Liver (tissue), 9 donors: ENCODE data around the gene PRR23E. TPM values are rescaled to one million over a fixed set of nuclear protein-coding genes. Genes with fewer than 3 reads are reported as not detected.

ENCODE experiments used
- DNase-seq: peaks from one replicate; pipeline ENCODE4 v3.0.0-alpha.2; 2017; ENCODE audit warnings: low spot score
- H3K27ac ChIP-seq, 2 donors: one replicate each; pipeline ENCODE4 v1.7.0; 2013; ENCODE audit warnings: inconsistent platforms in 2 of 2, low read length in 2 of 2, control low read depth in 1 of 2, low read depth in 1 of 2, mild to moderate bottlenecking in 1 of 2
- H3K27me3 ChIP-seq, 4 donors: one replicate each; pipeline versions ENCODE4 v1.6.1 to v1.7.0; 2013; ENCODE audit warnings: low read length in 3 of 4, inconsistent platforms in 1 of 4, mild to moderate bottlenecking in 1 of 4, moderate library complexity in 1 of 4; ENCODE audit not compliant: control insufficient read depth in 4 of 4, insufficient read depth in 4 of 4
- H3K36me3 ChIP-seq, 4 donors: one replicate each; pipeline versions ENCODE4 v1.6.1 to v1.7.0; 2013; ENCODE audit warnings: low read length in 3 of 4, mild to moderate bottlenecking in 3 of 4, low read depth in 1 of 4, moderate library complexity in 1 of 4; ENCODE audit not compliant: control insufficient read depth in 4 of 4, insufficient read depth in 3 of 4
- H3K4me1 ChIP-seq, 4 donors: one replicate each; pipeline versions ENCODE4 v1.6.1 to v1.7.0; 2013; ENCODE audit warnings: low read length in 3 of 4, mild to moderate bottlenecking in 3 of 4, moderate library complexity in 1 of 4; ENCODE audit not compliant: control insufficient read depth in 4 of 4, insufficient read depth in 4 of 4
- H3K4me3 ChIP-seq, 3 donors: one replicate each; pipeline versions ENCODE4 v1.6.1 to v1.7.0; 2013; ENCODE audit warnings: low read length in 3 of 3, control low read depth in 1 of 3, low read depth in 1 of 3, mild to moderate bottlenecking in 1 of 3
- H3K9ac ChIP-seq, 2 donors: one replicate each; pipeline ENCODE4 v1.7.0; 2013; ENCODE audit warnings: low read length in 2 of 2, mild to moderate bottlenecking in 2 of 2, moderate library complexity in 2 of 2, control low read depth in 1 of 2, low read depth in 1 of 2
- H3K9me3 ChIP-seq, 4 donors: one replicate each; pipeline versions ENCODE4 v1.6.1 to v1.7.0; 2013; ENCODE audit warnings: low read length in 3 of 4; ENCODE audit not compliant: control insufficient read depth in 4 of 4
- ATF3 ChIP-seq: IDR thresholded peaks from 2 replicates; pipeline ENCODE4 v1.6.1; 2016; ENCODE audit warnings: antibody characterized with exemption
- CTCF ChIP-seq: fragments of 150-350 bp; IDR thresholded peaks from 2 replicates; pipeline ENCODE4 v1.5.1; 2017; ENCODE audit warnings: improper control_type of control experiment, low read depth, low read length; ENCODE audit not compliant: missing input control
- FOXA1 ChIP-seq: IDR thresholded peaks from 2 replicates; pipeline ENCODE4 v1.6.1; 2016; ENCODE audit warnings: antibody characterized with exemption
- FOXA2 ChIP-seq: IDR thresholded peaks from 2 replicates; pipeline ENCODE4 v1.6.1; 2016; ENCODE audit warnings: antibody characterized with exemption
- GABPA ChIP-seq, 2 donors: IDR thresholded peaks in 1 of 2; conservative IDR thresholded peaks in 1 of 2; 2 replicates each; pipeline ENCODE4 v1.6.1; 2016; ENCODE audit warnings: antibody characterized with exemption in 2 of 2, mild to moderate bottlenecking in 1 of 2, moderate library complexity in 1 of 2
- HNF4A ChIP-seq, 2 donors: conservative IDR thresholded peaks; 2 replicates each; pipeline ENCODE4 v1.6.1; 2016; ENCODE audit warnings: antibody characterized with exemption in 2 of 2, mild to moderate bottlenecking in 2 of 2
- HNF4G ChIP-seq: IDR thresholded peaks from 2 replicates; pipeline ENCODE4 v1.6.1; 2016; ENCODE audit warnings: antibody characterized with exemption
- JUND ChIP-seq, 2 donors: IDR thresholded peaks; 2 replicates each; pipeline ENCODE4 v1.6.1; 2016; ENCODE audit warnings: antibody characterized with exemption in 2 of 2
- MAX ChIP-seq: IDR thresholded peaks from 2 replicates; pipeline ENCODE4 v1.6.1; 2016; ENCODE audit warnings: antibody characterized with exemption
- NR2F2 ChIP-seq: IDR thresholded peaks from 2 replicates; pipeline ENCODE4 v1.6.1; 2016; ENCODE audit warnings: antibody characterized with exemption
- RAD21 ChIP-seq, 2 donors: IDR thresholded peaks; 2 replicates each; pipeline ENCODE4 v1.6.1; 2016; ENCODE audit warnings: antibody characterized with exemption in 2 of 2, mild to moderate bottlenecking in 2 of 2
- REST ChIP-seq: IDR thresholded peaks from 2 replicates; pipeline ENCODE4 v1.6.1; 2016; ENCODE audit warnings: antibody characterized with exemption, mild to moderate bottlenecking
- SP1 ChIP-seq: IDR thresholded peaks from 2 replicates; pipeline ENCODE4 v1.6.1; 2018; ENCODE audit warnings: antibody characterized with exemption, mild to moderate bottlenecking
- YY1 ChIP-seq: IDR thresholded peaks from 2 replicates; pipeline ENCODE4 v1.6.1; 2016; ENCODE audit warnings: antibody characterized with exemption, mild to moderate bottlenecking
- ZBTB33 ChIP-seq: IDR thresholded peaks from 2 replicates; pipeline ENCODE4 v1.6.1; 2016; ENCODE audit warnings: antibody characterized with exemption
- WGBS: extraction: QIAGEN DNeasy Blood & Tissue Kit; methylation state at CpG from one replicate; pipeline ENCODE4 v1.1.7; 2013; 5-methylcytosine and 5-hydroxymethylcytosine counted together
- polyA plus RNA-seq, 2 donors: library from polyadenylated mRNA; stranded (reverse) in 1 of 2; unstranded in 1 of 2; fragments of 200-250 nt in 1 of 2; fragments of >200 nt in 1 of 2; fragmentation: Nextera tagmentation in 1 of 2; extraction: Ambion mirVana in 1 of 2; gene quantifications; one replicate each; pipeline versions ENCODE4 v1.2.1 to v1.2.3, GENCODE V29; 2013 to 2015
- total RNA-seq, 2 donors: library from RNA; depleted of rRNA; stranded (reverse); fragments of >200 nt; gene quantifications; one replicate each; pipeline ENCODE4 v1.2.3, GENCODE V29; 2014
- donor health status: healthy.
- donor health status: healthy.
- donor health status: healthy.
- donor health status: healthy.
- donor health status: healthy.

Gene PRR23E
- total and polyA plus RNA-seq, 4 donors: not detected

GRCh38 chr3:127212711-127213110 lies 19.8 kb downstream of the PRR23E start:
- no peak for DNase-seq
- no peak overlapping the region for H3K4me3 ChIP-seq
- no peaks in the 10 kb centered on the region for H3K9me3 ChIP-seq
- 86% methylated on average over 5 of the region's 5 CpGs for WGBS
- TF ChIP-seq NR2F2 (no peak), REST (no peak), RAD21 (IDR thresholded peaks at IDR 0.05) (no peak), HNF4G (no peak), HNF4A (conservative IDR thresholded peaks at IDR 0.05) (no peak), JUND (IDR thresholded peaks at IDR 0.05) (no peak), CTCF (no peak), SP1 (no peak), FOXA1 (no peak), YY1 (no peak), FOXA2 (no peak), ZBTB33 (no peak), ATF3 (no peak), MAX (no peak), GABPA (IDR thresholded peaks at IDR 0.05 in 1 of 2, conservative IDR thresholded peaks at IDR 0.05 in 1 of 2) (no peak)
- no peaks in the 10 kb centered on the region for H3K36me3 ChIP-seq
- H3K27ac ChIP-seq: no peak overlapping the region
- H3K4me1 ChIP-seq: no peaks in the 10 kb centered on the region
- peaks cover 0 to 1% (median 0%) of the 10 kb centered on the region in 4 donors for H3K27me3 ChIP-seq
- H3K9ac ChIP-seq: no peak overlapping the region

- Histone ChIP-seq H3K4me3 (no peak overlapping the region), H3K27me3 (peaks cover 0 to 7% (median 3%) of the 10 kb centered on the region in 4 donors), H3K4me1 (no peaks in the 10 kb centered on the region), H3K9me3 (no peaks in the 10 kb centered on the region), H3K9ac (no peak overlapping the region), H3K27ac (no peak overlapping the region), H3K36me3 (no peaks in the 10 kb centered on the region)
- TF ChIP-seq GABPA (IDR thresholded peaks at IDR 0.05 in 1 of 2, conservative IDR thresholded peaks at IDR 0.05 in 1 of 2) (no peak), CTCF (no peak), REST (no peak), YY1 (no peak), HNF4G (no peak), MAX (no peak)
- no peak for DNase-seq
- 79% methylated on average over 4 of the region's 4 CpGs for WGBS
Observed at GRCh38 chr3:127213381-127213918, 20.5 kb downstream of the PRR23E start.
